Superior temporal gyrus (tissue), 1 donor: ENCODE results near the gene MAN2A2.
"Not testable (repeated sequence)": the region's sequence is repeated elsewhere in the genome, so short reads cannot be mapped to it uniquely, and the experiment has no call there.

ENCODE experiments used
- DNase-seq: peaks from one replicate; pipeline ENCODE4 v3.0.0-alpha.2; 2016; ENCODE audit errors: extremely low spot score

MAN2A2 gene

DNA sequence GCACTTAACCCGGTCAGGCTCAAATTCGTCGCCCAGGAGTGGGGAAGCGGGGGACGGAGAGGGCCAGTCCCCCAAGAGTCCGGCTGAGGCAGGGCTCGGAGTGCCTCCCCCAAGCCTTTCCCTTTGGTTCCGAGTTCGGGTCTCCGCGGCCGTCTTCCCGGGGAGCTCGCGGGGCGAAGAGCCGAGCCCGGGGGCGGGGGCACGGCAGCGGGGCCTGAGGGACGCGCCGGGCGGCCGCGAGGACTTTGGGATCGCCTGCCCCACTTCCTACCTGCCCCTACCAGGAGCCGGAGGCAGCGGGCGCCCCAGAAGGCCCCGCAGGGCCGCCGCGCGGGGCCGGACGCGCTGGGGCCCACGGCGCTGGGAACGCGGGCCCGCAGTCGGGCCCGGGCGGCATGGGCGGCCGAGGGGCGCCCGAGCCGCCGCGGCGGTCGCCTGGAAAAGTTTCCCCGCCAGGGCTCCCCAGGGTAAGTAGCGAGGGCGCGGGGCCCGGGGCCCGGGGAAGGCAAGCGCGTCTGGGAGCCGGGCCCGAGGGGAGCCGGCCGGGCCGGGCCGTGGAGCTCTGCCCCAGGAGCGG is 31.9 kb upstream of the MAN2A2 start:
- no peak for DNase-seq

DNA sequence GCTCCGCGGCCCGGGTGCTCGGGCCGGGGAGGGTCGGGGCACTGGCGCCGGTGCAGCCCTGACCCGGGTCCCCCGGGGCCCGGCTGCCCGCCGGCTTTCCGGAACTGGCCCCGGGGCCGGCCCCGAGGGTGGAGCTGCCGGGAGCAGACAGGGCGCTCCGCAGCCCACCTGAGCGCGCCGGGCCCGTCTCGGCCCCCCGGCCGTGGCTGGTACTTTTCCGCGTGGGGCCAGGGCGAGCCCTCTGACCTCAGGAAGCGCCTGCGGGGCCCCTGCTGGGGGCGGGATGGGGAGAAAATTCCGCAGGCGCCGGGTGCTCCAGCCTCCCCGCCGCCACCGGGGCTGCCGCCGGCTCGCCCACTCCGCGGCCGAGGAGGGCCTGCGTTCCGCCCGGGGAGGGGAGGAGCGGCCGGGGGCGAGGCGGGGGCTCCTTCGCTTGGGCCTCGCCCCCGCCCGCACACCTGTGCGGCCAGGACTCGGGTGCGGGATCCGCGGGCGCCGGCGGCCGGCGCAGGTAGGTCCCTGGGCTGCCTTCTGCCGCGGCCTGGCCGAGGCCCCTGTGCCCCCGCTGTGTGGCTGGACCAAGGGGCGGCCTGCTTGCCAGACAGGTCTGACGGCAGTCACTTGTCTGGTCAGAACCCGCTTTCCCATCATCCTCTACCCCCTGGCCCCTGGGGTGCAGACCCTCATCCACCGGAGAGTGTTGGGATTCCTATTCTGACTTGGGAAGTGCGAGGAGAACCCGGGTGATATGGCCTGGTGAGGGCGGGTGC is 31.2 kb upstream of the MAN2A2 start:
- no peak for DNase-seq

DNA sequence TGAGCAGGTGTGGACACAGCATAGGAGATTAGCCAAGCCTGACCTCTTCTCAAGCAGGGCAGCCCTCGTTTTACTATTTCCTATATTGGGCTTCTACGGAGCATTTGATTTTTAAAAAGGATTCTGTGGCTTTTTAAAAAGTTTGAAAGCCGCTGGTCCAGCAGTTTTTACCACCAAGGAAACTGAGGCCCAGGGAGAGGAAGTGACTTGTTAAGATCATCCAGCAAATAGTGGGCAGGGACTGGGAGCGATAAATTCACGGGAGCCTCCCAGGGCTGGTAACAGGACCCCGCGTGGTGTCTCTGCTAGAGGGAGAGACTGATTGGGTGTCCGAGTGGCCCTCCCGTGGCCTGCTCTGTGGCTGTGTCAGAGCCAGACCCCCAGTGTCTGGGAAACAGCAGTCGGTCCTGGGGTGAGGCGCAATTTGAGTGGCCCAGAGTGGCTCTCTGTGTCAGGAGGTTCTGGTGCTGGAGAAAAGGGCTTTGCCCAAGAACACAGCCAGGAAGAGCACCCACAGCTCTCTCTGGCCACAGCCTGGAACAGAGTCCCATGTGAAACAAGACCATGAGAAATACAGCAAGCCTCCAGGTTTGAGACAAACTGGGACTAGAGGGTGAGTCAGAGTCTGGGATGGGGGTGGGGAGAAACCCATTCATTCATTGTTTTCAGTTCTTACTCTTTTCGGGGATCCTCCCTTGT is 30.5 kb upstream of the MAN2A2 start:
- DNase-seq: no peak

DNA sequence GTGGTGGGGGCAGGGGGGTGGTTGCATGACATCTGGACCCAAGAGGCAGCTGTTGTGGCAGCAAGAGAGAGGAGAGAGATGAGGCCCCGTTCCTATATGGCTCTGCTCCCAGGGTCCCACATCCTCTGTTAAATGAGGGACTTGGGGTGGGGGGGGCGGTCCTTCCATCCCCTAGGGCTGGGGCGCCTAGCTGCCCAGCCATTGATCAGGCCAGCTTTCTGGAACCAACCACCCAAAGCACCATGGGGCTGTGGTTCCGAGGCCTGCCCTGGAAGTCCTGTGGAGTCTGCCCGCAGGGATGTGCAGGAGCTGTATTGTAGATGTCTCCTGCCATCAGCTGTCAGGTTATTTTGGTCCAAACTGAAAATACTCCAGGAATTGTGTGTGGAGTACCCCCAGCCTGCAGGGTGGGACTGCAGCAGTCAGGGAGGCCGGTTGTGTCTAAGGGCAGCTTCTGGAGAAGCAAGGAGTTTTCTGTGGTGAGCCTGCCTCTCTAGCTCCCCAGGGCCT is 29.6 kb upstream of the MAN2A2 start:
- no peak for DNase-seq

DNA sequence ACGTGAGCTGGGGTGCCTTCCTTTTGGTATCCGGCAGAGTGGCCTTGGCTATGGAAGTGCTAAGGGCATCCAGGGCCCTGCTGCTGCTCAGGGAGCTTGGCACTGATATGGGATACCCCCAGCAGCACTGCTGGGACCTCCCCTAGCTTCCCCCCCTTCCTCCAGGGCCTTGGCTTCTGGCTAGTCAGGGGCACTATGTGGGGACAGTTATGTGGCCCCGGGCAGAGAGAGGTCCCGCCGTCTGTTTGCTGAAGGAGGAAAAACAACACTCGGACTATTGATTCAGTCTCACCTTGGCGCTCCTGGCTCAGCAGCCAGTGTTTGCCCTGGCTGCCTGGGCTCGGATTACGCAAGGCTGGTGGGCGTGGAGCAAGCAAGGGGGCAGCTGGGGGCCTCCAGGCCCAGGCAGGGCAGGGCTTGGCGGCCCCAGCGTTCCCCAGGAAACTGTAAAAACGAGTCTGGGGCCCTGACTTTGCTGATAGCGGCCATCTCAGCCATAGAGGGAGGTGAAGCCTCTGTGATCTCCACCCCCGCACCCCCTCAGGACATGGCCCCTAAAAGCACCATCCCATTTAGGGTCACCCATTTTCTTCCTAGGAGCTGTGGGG is 29.0 kb upstream of the MAN2A2 start:
- no peak for DNase-seq

DNA sequence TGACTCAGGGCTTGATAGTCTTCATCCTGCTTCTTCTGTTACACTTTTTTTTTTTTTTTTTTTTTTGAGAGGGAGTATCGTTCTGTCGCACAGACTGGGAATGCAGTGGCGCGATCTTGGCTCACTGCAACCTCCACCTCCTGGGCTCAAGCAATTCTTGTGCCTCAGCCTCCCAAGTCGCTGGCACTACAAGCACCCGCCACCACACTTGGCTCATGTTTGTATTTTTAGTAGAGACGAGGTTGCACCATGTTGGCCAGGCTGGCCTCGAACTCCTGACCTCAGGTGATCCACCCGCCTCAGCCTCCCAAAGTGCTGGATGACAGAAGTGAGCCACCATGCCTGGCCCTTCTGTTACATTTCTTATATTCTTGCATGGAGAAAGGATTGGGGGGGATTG is 28.1 kb upstream of the MAN2A2 start:
- DNase-seq: not testable (repeated sequence)

DNA sequence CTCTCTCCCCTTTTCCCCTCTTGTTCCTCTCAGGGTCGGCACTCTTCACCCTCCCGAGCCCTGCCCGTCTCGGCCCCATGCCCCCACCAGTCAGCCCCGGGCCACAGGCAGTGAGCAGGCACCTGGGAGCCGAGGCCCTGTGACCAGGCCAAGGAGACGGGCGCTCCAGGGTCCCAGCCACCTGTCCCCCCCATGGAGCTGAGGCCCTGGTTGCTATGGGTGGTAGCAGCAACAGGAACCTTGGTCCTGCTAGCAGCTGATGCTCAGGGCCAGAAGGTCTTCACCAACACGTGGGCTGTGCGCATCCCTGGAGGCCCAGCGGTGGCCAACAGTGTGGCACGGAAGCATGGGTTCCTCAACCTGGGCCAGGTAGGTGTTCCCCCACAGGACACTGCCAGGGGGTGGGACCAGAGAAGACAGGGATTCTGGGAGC is 27.5 kb upstream of the MAN2A2 start:
- DNase-seq: no peak

DNA sequence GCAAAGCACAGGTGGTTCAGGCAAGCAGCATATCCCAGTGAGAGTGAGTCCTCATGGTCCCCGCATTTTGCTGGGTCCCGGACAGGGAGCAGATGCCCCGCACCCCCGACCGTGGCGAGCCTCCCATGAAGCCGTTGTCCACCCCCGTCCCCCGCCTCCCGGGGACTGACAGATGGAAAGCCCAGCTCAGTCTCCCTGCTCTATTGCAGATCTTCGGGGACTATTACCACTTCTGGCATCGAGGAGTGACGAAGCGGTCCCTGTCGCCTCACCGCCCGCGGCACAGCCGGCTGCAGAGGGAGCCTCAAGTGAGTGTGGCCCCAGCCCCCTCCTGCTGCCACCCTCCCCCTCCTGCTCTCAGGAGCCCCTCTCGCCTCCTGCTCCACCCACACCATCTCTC is 27.1 kb upstream of the MAN2A2 start:
- no peak for DNase-seq

DNA sequence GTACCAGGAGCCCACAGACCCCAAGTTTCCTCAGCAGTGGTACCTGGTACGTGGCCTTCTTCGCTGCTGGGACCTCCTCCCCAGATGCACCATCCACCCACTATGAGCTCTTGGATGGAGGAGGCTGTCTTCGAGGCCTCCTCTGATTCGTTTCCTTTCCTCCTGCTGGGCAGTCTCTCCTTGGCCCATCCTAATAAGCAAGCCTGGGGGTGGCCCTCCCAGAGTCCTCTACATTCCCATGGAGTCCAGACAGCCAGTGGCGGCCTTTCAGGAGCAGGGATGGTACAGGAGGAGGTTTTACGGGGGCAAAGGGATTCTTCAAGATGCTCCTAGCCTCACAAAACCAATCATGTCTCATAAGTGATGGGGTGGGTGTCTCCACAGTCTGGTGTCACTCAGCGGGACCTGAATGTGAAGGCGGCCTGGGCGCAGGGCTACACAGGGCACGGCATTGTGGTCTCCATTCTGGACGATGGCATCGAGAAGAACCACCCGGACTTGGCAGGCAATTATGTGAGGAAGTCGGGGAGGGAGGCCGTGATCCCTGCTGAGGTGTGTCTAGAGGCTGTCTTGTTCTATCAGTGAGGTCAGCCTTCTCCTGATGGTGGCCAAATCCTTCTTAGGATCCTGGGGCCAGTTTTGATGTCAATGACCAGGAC is 26.5 kb upstream of the MAN2A2 start:
- no peak for DNase-seq

DNA sequence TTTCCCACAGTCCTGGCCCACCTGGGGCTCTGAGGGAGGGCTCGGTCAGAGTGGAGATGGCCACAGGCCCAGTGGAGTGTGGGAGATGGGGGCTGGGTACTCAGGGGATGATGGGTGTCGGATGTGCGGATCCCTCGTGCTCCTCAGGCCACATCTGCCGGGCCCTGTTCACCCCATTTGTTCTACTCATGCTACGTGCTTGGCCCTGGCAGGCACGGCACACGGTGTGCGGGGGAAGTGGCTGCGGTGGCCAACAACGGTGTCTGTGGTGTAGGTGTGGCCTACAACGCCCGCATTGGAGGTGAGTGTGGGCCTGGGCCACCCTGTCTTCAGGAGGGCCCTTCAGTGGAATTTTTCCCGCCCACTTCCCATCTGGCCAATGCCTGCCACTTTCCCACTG is 25.8 kb upstream of the MAN2A2 start:
- DNase-seq: no peak

DNA sequence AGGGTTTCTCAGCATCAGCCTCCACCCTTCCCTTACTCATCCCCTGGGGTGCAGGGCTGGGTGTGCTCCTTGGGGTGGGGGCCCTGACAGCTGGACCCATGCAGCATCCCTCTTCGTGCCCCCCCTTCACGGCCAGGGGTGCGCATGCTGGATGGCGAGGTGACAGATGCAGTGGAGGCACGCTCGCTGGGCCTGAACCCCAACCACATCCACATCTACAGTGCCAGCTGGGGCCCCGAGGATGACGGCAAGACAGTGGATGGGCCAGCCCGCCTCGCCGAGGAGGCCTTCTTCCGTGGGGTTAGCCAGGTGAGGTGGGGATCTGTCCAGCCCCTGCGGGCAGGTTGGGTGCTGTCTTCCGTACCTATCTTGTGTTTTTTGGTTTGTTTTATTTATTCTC is 25.1 kb upstream of the MAN2A2 start:
- DNase-seq: no peak

DNA sequence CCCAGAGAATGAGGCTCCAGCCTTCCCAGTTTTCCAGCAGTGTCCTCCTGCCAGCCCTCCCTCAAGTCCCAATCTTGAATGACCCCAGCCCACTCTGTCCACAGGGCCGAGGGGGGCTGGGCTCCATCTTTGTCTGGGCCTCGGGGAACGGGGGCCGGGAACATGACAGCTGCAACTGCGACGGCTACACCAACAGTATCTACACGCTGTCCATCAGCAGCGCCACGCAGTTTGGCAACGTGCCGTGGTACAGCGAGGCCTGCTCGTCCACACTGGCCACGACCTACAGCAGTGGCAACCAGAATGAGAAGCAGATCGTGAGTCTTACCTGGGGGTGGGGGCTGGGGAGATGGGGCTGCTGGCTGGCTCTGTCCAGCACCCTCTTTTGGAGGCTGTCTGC is 24.4 kb upstream of the MAN2A2 start:
- DNase-seq: no peak

DNA sequence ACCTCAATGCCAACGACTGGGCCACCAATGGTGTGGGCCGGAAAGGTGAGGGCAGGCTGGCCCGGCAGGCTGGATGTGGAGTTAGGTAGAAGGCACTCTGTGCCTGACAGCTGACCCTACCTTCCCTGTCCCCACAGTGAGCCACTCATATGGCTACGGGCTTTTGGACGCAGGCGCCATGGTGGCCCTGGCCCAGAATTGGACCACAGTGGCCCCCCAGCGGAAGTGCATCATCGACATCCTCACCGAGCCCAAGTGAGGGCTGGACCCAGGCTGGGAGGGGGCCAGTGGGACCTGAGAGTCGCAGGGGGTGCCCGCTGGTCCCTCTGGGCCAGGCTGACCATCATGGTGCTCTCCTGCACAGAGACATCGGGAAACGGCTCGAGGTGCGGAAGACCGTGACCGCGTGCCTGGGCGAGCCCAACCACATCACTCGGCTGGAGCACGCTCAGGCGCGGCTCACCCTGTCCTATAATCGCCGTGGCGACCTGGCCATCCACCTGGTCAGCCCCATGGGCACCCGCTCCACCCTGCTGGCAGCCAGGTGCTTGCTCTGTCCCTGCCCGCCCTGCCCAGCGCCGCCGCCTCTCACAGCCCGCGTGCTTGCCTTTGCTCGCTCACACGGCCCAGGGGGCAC is 23.3 kb upstream of the MAN2A2 start:
- no peak for DNase-seq

DNA sequence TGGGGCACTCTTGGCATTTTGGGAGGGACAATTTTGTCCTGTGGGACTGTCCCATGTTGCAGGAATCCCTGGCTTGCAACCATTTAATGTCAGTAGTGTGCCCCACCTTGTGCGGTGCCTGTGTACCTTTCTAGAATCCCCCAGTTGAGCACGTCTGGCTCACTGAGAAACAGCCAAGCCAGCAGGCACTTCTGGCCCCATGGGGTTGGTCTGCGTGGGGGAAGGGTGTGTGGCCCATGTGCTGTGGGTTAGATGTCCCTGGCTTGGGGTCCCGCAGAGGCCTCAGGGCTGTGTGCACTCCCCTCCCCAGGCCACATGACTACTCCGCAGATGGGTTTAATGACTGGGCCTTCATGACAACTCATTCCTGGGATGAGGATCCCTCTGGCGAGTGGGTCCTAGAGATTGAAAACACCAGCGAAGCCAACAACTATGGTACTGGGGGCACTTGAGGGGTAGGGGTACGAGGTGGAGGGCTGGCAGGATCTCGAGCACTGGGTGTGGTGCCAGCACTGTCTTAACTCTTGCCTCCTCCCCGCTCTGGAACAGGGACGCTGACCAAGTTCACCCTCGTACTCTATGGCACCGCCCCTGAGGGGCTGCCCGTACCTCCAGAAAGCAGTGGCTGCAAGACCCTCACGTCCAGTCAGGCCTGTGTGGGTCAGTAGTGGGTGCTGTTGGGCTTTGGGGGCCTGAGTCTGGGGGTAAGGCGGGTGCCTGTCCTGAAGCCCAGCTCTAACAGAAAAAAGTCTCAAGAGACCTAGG is 22.5 kb upstream of the MAN2A2 start:
- no peak for DNase-seq

DNA sequence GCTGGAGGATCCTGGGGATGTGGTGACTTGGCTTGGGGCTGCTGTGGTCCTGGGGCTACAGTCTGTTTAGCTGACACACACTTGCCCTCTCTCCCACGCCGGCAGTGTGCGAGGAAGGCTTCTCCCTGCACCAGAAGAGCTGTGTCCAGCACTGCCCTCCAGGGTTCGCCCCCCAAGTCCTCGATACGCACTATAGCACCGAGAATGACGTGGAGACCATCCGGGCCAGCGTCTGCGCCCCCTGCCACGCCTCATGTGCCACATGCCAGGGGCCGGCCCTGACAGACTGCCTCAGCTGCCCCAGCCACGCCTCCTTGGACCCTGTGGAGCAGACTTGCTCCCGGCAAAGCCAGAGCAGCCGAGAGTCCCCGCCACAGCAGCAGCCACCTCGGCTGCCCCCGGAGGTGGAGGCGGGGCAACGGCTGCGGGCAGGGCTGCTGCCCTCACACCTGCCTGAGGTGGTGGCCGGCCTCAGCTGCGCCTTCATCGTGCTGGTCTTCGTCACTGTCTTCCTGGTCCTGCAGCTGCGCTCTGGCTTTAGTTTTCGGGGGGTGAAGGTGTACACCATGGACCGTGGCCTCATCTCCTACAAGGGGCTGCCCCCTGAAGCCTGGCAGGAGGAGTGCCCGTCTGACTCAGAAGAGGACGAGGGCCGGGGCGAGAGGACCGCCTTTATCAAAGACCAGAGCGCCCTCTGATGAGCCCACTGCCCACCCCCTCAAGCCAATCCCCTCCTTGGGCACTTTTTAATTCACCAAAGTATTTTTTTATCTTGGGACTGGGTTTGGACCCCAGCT is 21.7 kb upstream of the MAN2A2 start:
- no peak for DNase-seq

DNA sequence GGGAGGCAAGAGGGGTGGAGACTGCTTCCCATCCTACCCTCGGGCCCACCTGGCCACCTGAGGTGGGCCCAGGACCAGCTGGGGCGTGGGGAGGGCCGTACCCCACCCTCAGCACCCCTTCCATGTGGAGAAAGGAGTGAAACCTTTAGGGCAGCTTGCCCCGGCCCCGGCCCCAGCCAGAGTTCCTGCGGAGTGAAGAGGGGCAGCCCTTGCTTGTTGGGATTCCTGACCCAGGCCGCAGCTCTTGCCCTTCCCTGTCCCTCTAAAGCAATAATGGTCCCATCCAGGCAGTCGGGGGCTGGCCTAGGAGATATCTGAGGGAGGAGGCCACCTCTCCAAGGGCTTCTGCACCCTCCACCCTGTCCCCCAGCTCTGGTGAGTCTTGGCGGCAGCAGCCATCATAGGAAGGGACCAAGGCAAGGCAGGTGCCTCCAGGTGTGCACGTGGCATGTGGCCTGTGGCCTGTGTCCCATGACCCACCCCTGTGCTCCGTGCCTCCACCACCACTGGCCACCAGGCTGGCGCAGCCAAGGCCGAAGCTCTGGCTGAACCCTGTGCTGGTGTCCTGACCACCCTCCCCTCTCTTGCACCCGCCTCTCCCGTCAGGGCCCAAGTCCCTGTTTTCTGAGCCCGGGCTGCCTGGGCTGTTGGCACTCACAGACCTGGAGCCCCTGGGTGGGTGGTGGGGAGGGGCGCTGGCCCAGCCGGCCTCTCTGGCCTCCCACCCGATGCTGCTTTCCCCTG is 21.0 kb upstream of the MAN2A2 start:
- no peak for DNase-seq

DNA sequence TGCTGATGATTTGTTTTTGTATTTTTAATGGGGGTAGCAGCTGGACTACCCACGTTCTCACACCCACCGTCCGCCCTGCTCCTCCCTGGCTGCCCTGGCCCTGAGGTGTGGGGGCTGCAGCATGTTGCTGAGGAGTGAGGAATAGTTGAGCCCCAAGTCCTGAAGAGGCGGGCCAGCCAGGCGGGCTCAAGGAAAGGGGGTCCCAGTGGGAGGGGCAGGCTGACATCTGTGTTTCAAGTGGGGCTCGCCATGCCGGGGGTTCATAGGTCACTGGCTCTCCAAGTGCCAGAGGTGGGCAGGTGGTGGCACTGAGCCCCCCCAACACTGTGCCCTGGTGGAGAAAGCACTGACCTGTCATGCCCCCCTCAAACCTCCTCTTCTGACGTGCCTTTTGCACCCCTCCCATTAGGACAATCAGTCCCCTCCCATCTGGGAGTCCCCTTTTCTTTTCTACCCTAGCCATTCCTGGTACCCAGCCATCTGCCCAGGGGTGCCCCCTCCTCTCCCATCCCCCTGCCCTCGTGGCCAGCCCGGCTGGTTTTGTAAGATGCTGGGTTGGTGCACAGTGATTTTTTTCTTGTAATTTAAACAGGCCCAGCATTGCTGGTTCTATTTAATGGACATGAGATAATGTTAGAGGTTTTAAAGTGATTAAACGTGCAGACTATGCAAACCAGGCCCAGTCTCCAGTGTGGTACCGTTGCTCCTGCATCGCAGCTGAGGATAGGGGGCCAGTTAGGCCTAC is 20.1 kb upstream of the MAN2A2 start:
- DNase-seq: no peak

DNA sequence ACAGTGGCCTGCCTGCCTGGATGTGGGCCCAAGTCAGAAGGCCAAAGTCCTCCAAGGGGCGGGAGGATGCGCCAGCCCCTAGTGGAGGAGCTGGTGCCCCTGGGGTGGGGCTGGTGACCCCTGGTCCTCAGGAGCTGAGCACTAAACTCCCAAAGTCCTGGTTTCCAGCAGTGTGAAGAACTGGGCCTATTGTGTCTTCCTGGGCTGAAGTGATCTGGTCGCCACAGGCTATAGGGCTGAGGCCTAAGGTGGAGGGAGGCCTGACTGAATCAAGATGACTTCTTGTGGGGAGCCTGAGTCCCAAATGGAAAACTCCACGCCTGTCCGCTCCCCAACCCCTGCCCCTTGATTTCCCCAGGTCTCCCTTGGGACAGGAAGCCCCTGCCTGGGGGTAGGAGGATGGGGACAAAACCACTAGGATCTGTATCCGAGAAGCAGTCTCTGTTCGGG is 19.6 kb upstream of the MAN2A2 start:
- DNase-seq: no peak
